K562 (cell line): ENCODE measurements around the gene PGAP3. TPM values are rescaled to one million over a fixed set of nuclear protein-coding genes. Genes with fewer than 3 reads are reported as not detected.

Experiments
- ATAC-seq: fragments of 200-7000 bp; cut with Tn5 transposase; 3 replicates; pipeline ENCODE4 v1.9.1; 2020; ENCODE audit warnings: moderate library complexity
- BruUV-seq: library from RNA; stranded (reverse); fragments of 400-500 nt; replicated peaks from 2 replicates; lab custom pipeline; 2021; lab: Mats Ljungman, UMichigan
- CTCF ChIA-PET: fragments of 300-600 bp; formaldehyde crosslinking; extraction: SDS; loops from one replicate; lab custom pipeline; 2021; ENCODE audit warnings: low intra/inter-chr PET ratio; lab: Yijun Ruan, JAX
- POLR2A ChIA-PET: fragments of 300-600, 350-650 bp; sonication (Branson Sonifier 250); formaldehyde crosslinking; extraction: SDS; loops from one replicate; lab custom pipeline; 2021; ENCODE audit warnings: antibody characterized with exemption, inconsistent platforms; lab: Yijun Ruan, JAX
- DNase-seq, 4 experiments: peaks; one replicate each; pipeline versions ENCODE4 v3.0.0 to v3.0.0-alpha.2; 2011 to 2018; ENCODE audit warnings: low spot score in 3 of 4, mixed read lengths in 3 of 4; ENCODE audit errors: extremely low read depth in 1 of 4
- FAIRE-seq: peaks from 2 replicates; lab custom pipeline; 2011; peaks lifted over from hg19 to GRCh38; lab: Jason Lieb, UNC
- H2AFZ ChIP-seq: 2 replicates; pipeline ENCODE4 v1.6.0; 2011; ENCODE audit warnings: low read depth, low read length, control low read depth, inconsistent platforms
- H3K27ac ChIP-seq: fragments of 200-600 bp; 3 replicates; pipeline ENCODE4 v1.8.0; 2011; ENCODE audit warnings: low read depth, mild to moderate bottlenecking, control low read depth, inconsistent platforms, low read length, moderate library complexity, mixed read lengths; ENCODE audit errors: extremely low read depth
- H3K27me3 ChIP-seq, 2 experiments: fragments of 300-600 bp in 1 of 2; 2 replicates in 1 of 2; 3 replicates in 1 of 2; pipeline versions ENCODE4 v1.6.0 to v1.8.0; 2011; ENCODE audit warnings: inconsistent platforms in 2 of 2, low read length in 2 of 2, mild to moderate bottlenecking in 1 of 2, mixed read lengths in 1 of 2, moderate library complexity in 1 of 2; ENCODE audit not compliant: control insufficient read depth in 2 of 2, insufficient read depth in 2 of 2
- H3K36me3 ChIP-seq: fragments of 300-600 bp; 3 replicates; pipeline ENCODE4 v1.8.0; 2011; ENCODE audit warnings: mild to moderate bottlenecking, low read length, inconsistent platforms; ENCODE audit not compliant: control insufficient read depth, insufficient read depth
- H3K4me1 ChIP-seq, 2 experiments: fragments of 200-600 bp in 1 of 2; replicated peaks in 1 of 2; 2 replicates in 1 of 2; 3 replicates in 1 of 2; pipeline versions ENCODE4 v1.5.1 to v1.8.0; 2011; ENCODE audit warnings: inconsistent platforms in 2 of 2, low read length in 2 of 2, mild to moderate bottlenecking in 1 of 2, mixed read lengths in 1 of 2, moderate library complexity in 1 of 2; ENCODE audit not compliant: control insufficient read depth in 2 of 2, insufficient read depth in 2 of 2
- H3K4me2 ChIP-seq: 2 replicates; pipeline ENCODE4 v1.6.1; 2011; ENCODE audit warnings: low read length, control low read depth, inconsistent platforms, mixed read lengths; ENCODE audit not compliant: insufficient read depth
- H3K4me3 ChIP-seq: fragments of 200-600 bp; sonication (generic), shearing (Covaris generic); 2 replicates; pipeline ENCODE4 v1.5.1; 2016; ENCODE audit warnings: control low read depth, inconsistent platforms
- H3K79me2 ChIP-seq: fragments of 200-600 bp; 3 replicates; pipeline ENCODE4 v1.8.0; 2011; ENCODE audit warnings: low read length, inconsistent platforms; ENCODE audit not compliant: control insufficient read depth, insufficient read depth
- H3K9ac ChIP-seq, 2 experiments: 2 replicates each; pipeline versions ENCODE4 v1.6.0 to v1.6.1; 2011; ENCODE audit warnings: low read depth in 2 of 2, low read length in 2 of 2, control low read depth in 1 of 2, inconsistent platforms in 1 of 2, mild to moderate bottlenecking in 1 of 2, mixed read lengths in 1 of 2; ENCODE audit not compliant: insufficient read depth in 1 of 2
- H3K9me1 ChIP-seq: one replicate; pipeline ENCODE4 v1.6.0; 2011; ENCODE audit warnings: inconsistent platforms, mild to moderate bottlenecking, low read length, moderate library complexity; ENCODE audit not compliant: control insufficient read depth, insufficient read depth
- H3K9me3 ChIP-seq: replicated peaks from 2 replicates; pipeline ENCODE4 v1.5.1; 2011; ENCODE audit warnings: low read depth, low read length, inconsistent platforms; ENCODE audit not compliant: control insufficient read depth, insufficient read depth
- H4K20me1 ChIP-seq: replicated peaks from 2 replicates; pipeline ENCODE4 v1.6.1; 2011; ENCODE audit warnings: low read length, inconsistent platforms, mixed read lengths; ENCODE audit not compliant: control insufficient read depth, insufficient read depth
- CBFA2T2 ChIP-seq: fragments of 450-650 bp; conservative IDR thresholded peaks from 2 replicates; pipeline ENCODE4 v1.6.1; 2017; ENCODE audit warnings: mild to moderate bottlenecking
- E2F1 ChIP-seq: sonication (generic); formaldehyde crosslinking; IDR thresholded peaks from 2 replicates; pipeline ENCODE4 v1.8.1; 2023; ENCODE audit warnings: mild to moderate bottlenecking, missing genetic modification reagents, moderate library complexity
- ETV5 ChIP-seq: sonication (generic); formaldehyde crosslinking; IDR thresholded peaks from 2 replicates; pipeline ENCODE4 v1.4.0; 2020; ENCODE audit warnings: low read depth, mild to moderate bottlenecking, missing genetic modification reagents
- MAFK ChIP-seq: IDR thresholded peaks from 2 replicates; pipeline ENCODE4 v1.6.1; 2011; ENCODE audit warnings: low read length, improper control_type of control experiment
- NCOA6 ChIP-seq: fragments of 450-650 bp; IDR thresholded peaks from 2 replicates; pipeline ENCODE4 v1.6.1; 2017; ENCODE audit warnings: mild to moderate bottlenecking
- POLR3A ChIP-seq: IDR thresholded peaks from 2 replicates; pipeline ENCODE4 v1.6.1; 2011; ENCODE audit warnings: borderline replicate concordance, mild to moderate bottlenecking, moderate library complexity; ENCODE audit not compliant: insufficient read length, insufficient read depth; ENCODE audit errors: extremely low read depth
- REST ChIP-seq, 2 experiments: fragments of 450-650 bp; formaldehyde crosslinking in 1 of 2; IDR thresholded peaks; 2 replicates each; pipeline versions ENCODE4 v1.4.0 to v1.6.1; 2014 to 2020; ENCODE audit warnings: mild to moderate bottlenecking in 2 of 2, borderline replicate concordance in 1 of 2, low read depth in 1 of 2
- SLC30A9 ChIP-seq: fragments of 250-450 bp; sonication (Bioruptor Pico); IDR thresholded peaks from 2 replicates; pipeline ENCODE4 v1.8.0; 2022; ENCODE audit warnings: mild to moderate bottlenecking, moderate library complexity
- SPI1 ChIP-seq: IDR thresholded peaks from 2 replicates; pipeline ENCODE4 v1.6.1; 2011; ENCODE audit warnings: low read depth, low read length, control low read depth, borderline replicate concordance
- WGBS: fragments of 100-300 bp; shearing (Covaris generic); methylation state at CpG from one replicate; pipeline ENCODE4 v1.1.6; 2016; ENCODE audit warnings: low coverage, mixed read lengths; ENCODE audit not compliant: insufficient coverage; ENCODE audit errors: missing lambda C conversion rate; 5-methylcytosine and 5-hydroxymethylcytosine counted together
- in situ Hi-C: fragments of 300-500 bp; cut with MboI; formaldehyde crosslinking; loops from 4 replicates; pipeline ENCODE4 v1.15.0; 2018; ENCODE audit warnings: inconsistent platforms, mixed read lengths
- intact Hi-C: fragments of 100-400 bp; cut with micrococcal nuclease; formaldehyde crosslinking; loops from 2 replicates; pipeline ENCODE4 v1.14.2; 2022
- polyA plus RNA-seq, 8 experiments: library from polyadenylated mRNA; depleted of rRNA in 4 of 8; stranded (reverse) in 5 of 8; unstranded in 3 of 8; fragments of >200 nt; fragmentation: Nextera tagmentation in 2 of 8; fragmentation: Illumina TruSeq in 1 of 8; extraction: Ambion mirVana in 2 of 8; extraction: Trizol in 1 of 8; gene quantifications; 2 replicates each; pipeline versions ENCODE4 v1.2.1 to v1.2.3, GENCODE V29; 2011 to 2014; ENCODE audit warnings: inconsistent platforms in 1 of 8, missing spikeins in 1 of 8
- total RNA-seq, 7 experiments: library from RNA; depleted of rRNA in 6 of 7; stranded (reverse); fragments of >200 nt in 6 of 7; fragmentation: Illumina TruSeq in 2 of 7; extraction: Trizol in 2 of 7; gene quantifications; 2 replicates each; pipeline versions ENCODE4 v1.2.1 to v1.2.3, GENCODE V29; 2011 to 2021; ENCODE audit warnings: low replicate concordance in 1 of 7

Gene PGAP3
- total and polyA plus RNA-seq, 9 of the 15 experiments (the other 6 are each of a cell fraction or from before 2014, with no cell fraction given) = 0.38 to 9.4 (median 4.5) TPM

GRCh38 chr17:39627712-39628516, 59.9 kb downstream of the PGAP3 start:
- no peak for DNase-seq
- no TSS peak for BruUV-seq
- Histone ChIP-seq H3K79me2 (no peaks in the 10 kb centered on the region), H3K27me3 (no peaks in the 10 kb centered on the region), H3K9me1 (no peaks in the 10 kb centered on the region), H3K9ac (peak overlapping the region in 1 of 2 experiments; percentile 55; a peak in 1 of 4 replicates), H3K4me3 (no peak overlapping the region), H3K36me3 (no peaks in the 10 kb centered on the region), H3K27ac (no peak overlapping the region), H2AFZ (no peak overlapping the region), H3K4me2 (no peak overlapping the region), H4K20me1 (no peaks in the 10 kb centered on the region), H3K4me1 (peaks cover 0 to 49% of the 10 kb centered on the region in 2 experiments; a peak in 2 of 5 replicates), H3K9me3 (no peaks in the 10 kb centered on the region)
- ChIA-PET POLR2A (interaction anchor here (0.6 to 1.6 kb wide), 5 partner anchors 10 to 101 kb away, joined by 3 to 7 read pairs (median 4); no protein-coding TSS in a partner anchor), CTCF (interaction anchor here (0.6 kb wide), 1 partner anchor 355 kb away, joined by 3 read pairs; no protein-coding TSS in a partner anchor)
- intact Hi-C loops = no loop called here
- ATAC-seq = no peak
- no peak for FAIRE-seq
- in situ Hi-C loops = no loop called here
- WGBS = 80% methylated on average over 7 of the region's 16 CpGs
- TF ChIP-seq REST (IDR thresholded peaks at IDR 0.05; ENCODE audit: borderline replicate concordance) (no peak), REST (CRISPR knock-in tag; IDR thresholded peaks at IDR 0.05; ENCODE audit: low read depth) (no peak), E2F1 (CRISPR knock-in tag) (no peak), NCOA6 (no peak), SLC30A9 (CRISPR knock-in tag) (no peak), ETV5 (CRISPR knock-in tag) (no peak), POLR3A (no peak), SPI1 (no peak), MAFK (no peak), CBFA2T2 (no peak)
